ENCODE data around the gene TMX3.

GRCh38 chr18:68693091-68693815 is 21.7 kb downstream of the TMX3 start:
- TF ChIP-seq, protein P1, sequence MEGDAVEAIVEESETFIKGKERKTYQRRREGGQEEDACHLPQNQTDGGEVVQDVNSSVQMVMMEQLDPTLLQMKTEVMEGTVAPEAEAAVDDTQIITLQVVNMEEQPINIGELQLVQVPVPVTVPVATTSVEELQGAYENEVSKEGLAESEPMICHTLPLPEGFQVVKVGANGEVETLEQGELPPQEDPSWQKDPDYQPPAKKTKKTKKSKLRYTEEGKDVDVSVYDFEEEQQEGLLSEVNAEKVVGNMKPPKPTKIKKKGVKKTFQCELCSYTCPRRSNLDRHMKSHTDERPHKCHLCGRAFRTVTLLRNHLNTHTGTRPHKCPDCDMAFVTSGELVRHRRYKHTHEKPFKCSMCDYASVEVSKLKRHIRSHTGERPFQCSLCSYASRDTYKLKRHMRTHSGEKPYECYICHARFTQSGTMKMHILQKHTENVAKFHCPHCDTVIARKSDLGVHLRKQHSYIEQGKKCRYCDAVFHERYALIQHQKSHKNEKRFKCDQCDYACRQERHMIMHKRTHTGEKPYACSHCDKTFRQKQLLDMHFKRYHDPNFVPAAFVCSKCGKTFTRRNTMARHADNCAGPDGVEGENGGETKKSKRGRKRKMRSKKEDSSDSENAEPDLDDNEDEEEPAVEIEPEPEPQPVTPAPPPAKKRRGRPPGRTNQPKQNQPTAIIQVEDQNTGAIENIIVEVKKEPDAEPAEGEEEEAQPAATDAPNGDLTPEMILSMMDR (IDR thresholded peaks at IDR 0.05): no peak
- no peak for TF ChIP-seq POLR2A (IDR thresholded peaks at IDR 0.05)
